ENCODE data around the gene IL4. TPM values are rescaled to one million over a fixed set of nuclear protein-coding genes. Genes with fewer than 3 reads are reported as not detected.

The IL4 gene
- polyA plus RNA-seq, 1 donor from 2014 or later = not detected

- no peaks in the 10 kb centered on the region for H3F3A ChIP-seq (ENCODE audit: insufficient read depth, low read length, poor library complexity, severe bottlenecking)
- H2AFZ ChIP-seq (ENCODE audit: low read depth, low read length) = no peak overlapping the region
- H3K79me2 ChIP-seq (replicated peaks; ENCODE audit: insufficient read depth, low read length) = no peaks in the 10 kb centered on the region
- H3K9ac ChIP-seq (ENCODE audit: low read length) = no peak overlapping the region
- no peak overlapping the region for H3K4me2 ChIP-seq (ENCODE audit: low read length)
- TF ChIP-seq EP300 (conservative IDR thresholded peaks at IDR 0.05; ENCODE audit: poor library complexity, severe bottlenecking) (no peak), RAD21 (conservative IDR thresholded peaks at IDR 0.05) (no peak), EZH2 (IDR thresholded peaks at IDR 0.05; ENCODE audit: borderline replicate concordance, insufficient read depth, low read length, poor library complexity, severe bottlenecking) (no peak), POLR2AphosphoS5 (IDR thresholded peaks at IDR 0.05) (no peak), REST (IDR thresholded peaks at IDR 0.05; ENCODE audit: borderline replicate concordance) (no peak), SMC3 (conservative IDR thresholded peaks at IDR 0.05; ENCODE audit: poor library complexity) (no peak), MXI1 (conservative IDR thresholded peaks at IDR 0.05; ENCODE audit: poor library complexity, severe bottlenecking) (no peak), CTCF (IDR thresholded peaks at IDR 0.05; ENCODE audit: poor library complexity, severe bottlenecking) (no peak), TAF1 (IDR thresholded peaks at IDR 0.05; ENCODE audit: low read depth) (no peak)
- no peaks in the 10 kb centered on the region for H3K27me3 ChIP-seq (ENCODE audit: insufficient read depth, low read depth, low read length)
- no peaks in the 10 kb centered on the region for H4K20me1 ChIP-seq (ENCODE audit: insufficient read depth)
- H3K36me3 ChIP-seq (ENCODE audit: insufficient read depth, low read length) = no peaks in the 10 kb centered on the region
- H3K9me3 ChIP-seq (ENCODE audit: low read length) = no peaks in the 10 kb centered on the region
- no peaks in the 10 kb centered on the region for H3K9me2 ChIP-seq (ENCODE audit: insufficient read depth, low read length)
- H3K4me3 ChIP-seq (ENCODE audit: low read length) = no peak overlapping the region
- no peak overlapping the region for H3K27ac ChIP-seq (ENCODE audit: low read length)
These were observed 9.0 kb upstream of the IL4 start for GRCh38 chr5:132664696-132665209.

- Histone ChIP-seq H3K27ac (ENCODE audit: low read length) (no peak overlapping the region), H3K79me2 (replicated peaks; ENCODE audit: insufficient read depth, low read length) (no peaks in the 10 kb centered on the region), H3K36me3 (ENCODE audit: insufficient read depth, low read length) (no peaks in the 10 kb centered on the region), H3K9me2 (ENCODE audit: insufficient read depth, low read length) (no peaks in the 10 kb centered on the region), H4K20me1 (ENCODE audit: insufficient read depth) (no peaks in the 10 kb centered on the region), H2AFZ (ENCODE audit: low read depth, low read length) (no peak overlapping the region), H3K27me3 (ENCODE audit: insufficient read depth, low read depth, low read length) (no peaks in the 10 kb centered on the region), H3K9ac (ENCODE audit: low read length) (no peak overlapping the region), H3K4me3 (ENCODE audit: low read length) (no peak overlapping the region), H3F3A (ENCODE audit: insufficient read depth, low read length, poor library complexity, severe bottlenecking) (no peaks in the 10 kb centered on the region), H3K4me2 (ENCODE audit: low read length) (no peak overlapping the region), H3K9me3 (ENCODE audit: low read length) (no peaks in the 10 kb centered on the region)
- TF ChIP-seq EZH2 (IDR thresholded peaks at IDR 0.05; ENCODE audit: borderline replicate concordance, insufficient read depth, low read length, poor library complexity, severe bottlenecking) = no peak
- no peak for TF ChIP-seq REST (IDR thresholded peaks at IDR 0.05; ENCODE audit: borderline replicate concordance)
- no peak for TF ChIP-seq CTCF (IDR thresholded peaks at IDR 0.05; ENCODE audit: poor library complexity, severe bottlenecking)
- no peak for TF ChIP-seq POLR2AphosphoS5 (IDR thresholded peaks at IDR 0.05)
- TF ChIP-seq TAF1 (IDR thresholded peaks at IDR 0.05; ENCODE audit: low read depth) = no peak
- no peak for TF ChIP-seq SMC3 (conservative IDR thresholded peaks at IDR 0.05; ENCODE audit: poor library complexity)
- no peak for TF ChIP-seq EP300 (conservative IDR thresholded peaks at IDR 0.05; ENCODE audit: poor library complexity, severe bottlenecking)
- no peak for TF ChIP-seq RAD21 (conservative IDR thresholded peaks at IDR 0.05)
- no peak for TF ChIP-seq MXI1 (conservative IDR thresholded peaks at IDR 0.05; ENCODE audit: poor library complexity, severe bottlenecking)
These were observed 8.2 kb upstream of the IL4 start for GRCh38 chr5:132665574-132666080.
